HAP-1 (cell line): Measurements from ENCODE around the gene SLCO4C1.

Experiments used
- DNase-seq, 2 experiments: peaks; one replicate each; pipeline ENCODE4 v3.0.0-alpha.2; 2016 to 2020; ENCODE audit warnings: low spot score in 2 of 2
- H3K27me3 ChIP-seq: fragments of 250-450 bp; sonication (Bioruptor Pico); 2 replicates; pipeline ENCODE4 v1.5.1; 2020; ENCODE audit warnings: low read depth, mild to moderate bottlenecking, moderate library complexity
- H3K36me3 ChIP-seq: fragments of 250-450 bp; sonication (Bioruptor Pico); replicated peaks from 2 replicates; pipeline ENCODE4 v1.5.1; 2020; ENCODE audit warnings: mild to moderate bottlenecking
- H3K4me1 ChIP-seq: fragments of 250-450 bp; sonication (Bioruptor Pico); 2 replicates; pipeline ENCODE4 v1.5.1; 2020; ENCODE audit warnings: mild to moderate bottlenecking
- H3K4me3 ChIP-seq: fragments of 250-450 bp; sonication (Bioruptor Pico); 2 replicates; pipeline ENCODE4 v1.5.1; 2020; ENCODE audit warnings: mild to moderate bottlenecking, moderate library complexity
- H3K9me3 ChIP-seq: fragments of 250-450 bp; sonication (Bioruptor Pico); 2 replicates; pipeline ENCODE4 v1.5.1; 2020; ENCODE audit warnings: mild to moderate bottlenecking, moderate library complexity
- in situ Hi-C: fragments of 300-500 bp; cut with MboI; formaldehyde crosslinking; loops from 3 replicates; pipeline ENCODE4 v1.14.3; 2020; ENCODE audit warnings: low sequenced_read_pairs, inconsistent platforms, mixed read lengths

Gene SLCO4C1

DNA sequence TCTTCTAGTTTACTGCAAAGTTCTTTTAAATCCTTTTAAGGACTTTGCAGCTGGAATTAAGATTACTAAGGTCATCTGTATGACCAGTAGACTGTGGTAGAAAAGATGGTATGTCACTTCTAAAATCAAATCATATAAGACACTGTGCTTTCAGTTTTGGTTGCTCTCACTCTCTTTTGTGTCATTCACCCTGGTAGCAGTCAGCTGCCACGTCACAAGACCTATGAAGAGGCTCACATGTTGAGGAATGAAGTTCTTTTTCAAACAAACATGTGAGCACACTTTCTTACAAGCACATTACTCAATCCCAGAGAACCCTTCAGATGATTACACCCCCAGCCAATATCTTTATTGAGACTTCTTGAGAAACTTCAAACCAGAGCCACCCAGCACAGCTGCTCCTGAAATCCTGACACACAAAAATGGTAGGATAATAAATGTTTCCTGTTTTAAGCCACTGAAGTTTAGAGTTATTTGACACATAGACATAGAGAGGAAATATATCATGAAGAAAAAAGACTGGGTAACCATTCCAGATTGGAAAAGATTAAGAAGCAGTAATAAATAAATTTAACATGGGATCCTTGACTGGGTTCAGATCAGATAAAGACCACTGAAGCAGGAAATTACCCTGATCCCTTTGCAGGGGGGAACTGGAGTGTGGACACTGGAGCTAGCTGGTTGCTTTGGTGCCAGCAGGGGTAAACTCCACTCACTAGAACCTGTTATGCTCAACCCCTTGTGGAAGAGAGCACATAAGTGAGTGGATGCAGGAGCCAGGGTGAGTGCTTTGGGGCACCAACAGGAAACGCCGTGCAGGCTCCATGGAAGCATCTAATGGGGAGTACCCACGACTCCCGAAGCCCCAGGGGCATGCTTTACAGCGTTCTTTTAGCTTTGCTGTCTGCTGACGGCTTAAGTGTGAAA lies 64.1 kb downstream of the SLCO4C1 start:
- no peaks in the 10 kb centered on the region for H3K36me3 ChIP-seq
- H3K4me1 ChIP-seq: no peaks in the 10 kb centered on the region
- in situ Hi-C loops: no loop called here
- no peaks in the 10 kb centered on the region for H3K27me3 ChIP-seq
- no peak for DNase-seq
- H3K9me3 ChIP-seq: no peaks in the 10 kb centered on the region
- no peak overlapping the region for H3K4me3 ChIP-seq

DNA sequence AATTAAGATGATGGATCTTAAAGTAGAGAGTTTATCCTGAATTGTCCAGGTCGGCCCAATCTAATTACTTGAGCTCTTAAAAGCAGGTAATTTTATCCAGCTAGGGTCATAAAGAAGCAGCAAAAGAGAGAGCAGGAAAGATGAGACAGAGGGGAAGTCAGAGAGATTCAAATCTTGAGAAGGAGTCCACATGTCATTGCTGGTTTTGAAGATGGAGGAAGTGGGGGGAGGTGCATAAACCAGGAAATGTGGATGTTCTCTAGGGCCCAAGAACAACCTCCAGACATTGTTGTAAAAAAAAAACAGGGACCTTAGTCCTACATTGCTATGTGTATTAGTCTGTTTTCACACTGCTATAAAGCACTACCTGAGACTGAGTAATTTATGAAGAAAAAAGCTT lies 66.4 kb downstream of the SLCO4C1 start:
- H3K9me3 ChIP-seq: no peaks in the 10 kb centered on the region
- DNase-seq: no peak
- no peak overlapping the region for H3K4me3 ChIP-seq
- no peaks in the 10 kb centered on the region for H3K4me1 ChIP-seq
- no peaks in the 10 kb centered on the region for H3K27me3 ChIP-seq
- in situ Hi-C loops: no loop called here
- H3K36me3 ChIP-seq: no peaks in the 10 kb centered on the region

DNA sequence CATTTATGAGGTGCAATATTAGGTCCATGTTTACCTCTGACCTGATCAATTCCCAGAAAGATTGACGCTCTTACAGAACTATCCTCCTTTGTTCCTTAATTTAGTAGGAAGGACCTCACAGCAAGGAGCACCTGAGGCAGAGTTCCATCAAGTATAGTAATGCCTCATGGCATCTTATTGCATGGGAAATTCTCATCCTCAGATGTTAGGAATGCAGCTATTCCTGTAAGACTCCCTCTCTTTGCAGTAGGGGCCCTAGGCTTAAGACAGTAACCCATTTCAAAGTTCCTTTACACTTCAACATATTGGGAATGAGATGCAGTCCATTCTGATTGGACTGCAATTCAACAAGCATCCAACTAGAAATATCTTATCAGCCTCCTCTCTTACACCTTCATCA lies 69.8 kb downstream of the SLCO4C1 start:
- Histone ChIP-seq H3K9me3 (no peaks in the 10 kb centered on the region), H3K36me3 (no peaks in the 10 kb centered on the region), H3K27me3 (no peaks in the 10 kb centered on the region), H3K4me1 (no peaks in the 10 kb centered on the region), H3K4me3 (no peak overlapping the region)
- no peak for DNase-seq
- in situ Hi-C loops: no loop called here

DNA sequence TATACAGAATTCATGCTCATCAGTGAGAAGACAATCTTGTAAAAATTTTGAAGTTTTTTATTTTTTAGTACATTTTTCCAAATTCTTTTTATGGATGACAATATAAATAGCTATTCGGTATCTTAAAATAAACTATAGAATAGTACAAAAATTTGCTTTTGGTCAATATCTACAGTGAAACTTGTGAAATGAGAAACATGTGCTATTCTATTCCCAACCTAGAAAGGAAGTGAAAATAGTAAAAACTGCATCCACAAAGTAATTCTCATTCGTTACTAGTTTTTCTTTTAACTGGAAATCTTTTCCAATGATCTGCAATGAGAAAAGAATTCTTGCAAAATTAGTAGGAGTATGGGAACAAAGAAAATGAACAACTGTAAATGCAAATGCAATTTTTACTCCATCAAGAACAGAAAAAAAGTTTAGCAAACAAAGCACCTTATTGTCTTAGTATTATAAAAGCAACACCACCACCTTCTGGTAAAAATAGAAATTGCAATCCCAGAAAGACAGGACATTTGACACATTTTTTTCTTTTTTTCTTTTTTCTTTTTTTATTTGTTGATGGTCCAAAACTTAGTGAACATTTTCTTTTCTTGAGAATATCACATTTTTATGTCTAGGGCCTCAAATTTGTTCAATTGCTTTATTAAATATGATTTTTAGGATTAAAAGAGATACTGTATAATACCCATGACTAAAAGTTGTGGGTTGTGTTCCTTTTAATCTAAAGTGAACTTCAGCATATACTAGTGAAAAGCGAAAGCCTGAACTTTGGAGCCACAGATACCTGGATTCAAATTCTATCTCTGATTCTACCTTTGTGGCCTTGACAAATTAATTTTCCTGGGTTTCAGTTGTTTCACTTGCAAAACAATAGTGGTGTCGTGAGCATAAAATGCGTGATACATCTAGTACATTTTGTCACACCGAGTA lies 72.3 kb downstream of the SLCO4C1 start:
- in situ Hi-C loops: no loop called here
- Histone ChIP-seq H3K9me3 (no peaks in the 10 kb centered on the region), H3K4me1 (no peaks in the 10 kb centered on the region), H3K36me3 (no peaks in the 10 kb centered on the region), H3K4me3 (no peak overlapping the region), H3K27me3 (no peaks in the 10 kb centered on the region)
- peak in 1 of 2 experiments; percentile 41 for DNase-seq

GRCh38 chr5:102222772-102223171 lies 73.3 kb downstream of the SLCO4C1 start:
- Histone ChIP-seq H3K27me3 (0 out of 2 replicates have a peak, but pooled peaks cover 4% of the 10 kb centered on the region), H3K4me1 (no peaks in the 10 kb centered on the region), H3K36me3 (no peaks in the 10 kb centered on the region), H3K4me3 (no peak overlapping the region), H3K9me3 (no peaks in the 10 kb centered on the region)
- in situ Hi-C loops: no loop called here
- DNase-seq: no peak

DNA sequence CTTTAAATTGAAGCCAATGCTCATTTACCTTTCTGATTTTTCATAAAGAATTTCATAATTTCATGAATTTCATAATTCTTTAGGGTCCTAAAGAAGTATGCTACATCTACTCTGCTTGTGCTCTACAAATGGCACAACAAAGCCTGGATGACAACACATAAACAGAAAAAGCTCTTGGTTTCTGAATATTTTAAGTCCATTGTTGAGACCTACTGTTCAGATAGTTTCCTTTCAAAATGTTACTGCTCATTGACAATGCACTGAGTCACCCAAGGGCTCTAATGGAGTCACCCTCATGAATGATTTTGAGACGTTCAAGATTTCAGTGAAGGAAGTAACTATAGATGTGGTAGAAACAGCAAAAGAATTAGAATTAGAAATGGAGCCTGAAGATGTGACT lies 74.1 kb downstream of the SLCO4C1 start:
- H3K4me1 ChIP-seq: no peaks in the 10 kb centered on the region
- 0 out of 2 replicates have a peak, but pooled peaks cover 5% of the 10 kb centered on the region for H3K27me3 ChIP-seq
- no peak overlapping the region for H3K4me3 ChIP-seq
- DNase-seq: no peak
- H3K9me3 ChIP-seq: no peaks in the 10 kb centered on the region
- in situ Hi-C loops: no loop called here
- no peaks in the 10 kb centered on the region for H3K36me3 ChIP-seq

- Histone ChIP-seq H3K4me3 (no peak overlapping the region), H3K36me3 (no peaks in the 10 kb centered on the region), H3K4me1 (0 out of 2 replicates have a peak, but pooled peaks cover 2% of the 10 kb centered on the region), H3K27me3 (0 out of 2 replicates have a peak, but pooled peaks cover 5% of the 10 kb centered on the region), H3K9me3 (no peaks in the 10 kb centered on the region)
- no peak for DNase-seq
- in situ Hi-C loops: no loop called here
These were observed 77.9 kb downstream of the SLCO4C1 start for GRCh38 chr5:102218159-102218558.

DNA sequence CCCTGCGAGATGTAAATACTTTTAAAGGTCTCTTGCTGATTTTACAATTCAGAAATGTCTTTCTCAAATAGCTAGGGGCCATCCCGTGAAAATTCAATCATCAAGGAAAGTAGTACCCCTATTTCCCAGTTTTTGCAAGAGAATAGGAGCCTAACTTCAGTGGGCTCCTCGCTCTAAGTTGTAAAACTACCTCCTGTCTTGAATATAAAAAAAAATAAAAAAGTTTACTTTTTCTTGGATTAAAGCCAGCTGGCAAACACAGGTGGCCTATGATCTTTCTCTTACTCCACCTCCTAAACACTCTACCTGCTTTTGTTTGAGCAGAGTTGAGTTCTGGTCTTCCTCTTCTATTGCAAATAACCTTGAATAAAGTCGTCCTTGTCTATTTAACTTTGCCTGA lies 79.4 kb downstream of the SLCO4C1 start:
- H3K9me3 ChIP-seq: no peaks in the 10 kb centered on the region
- DNase-seq: no peak
- 0 out of 2 replicates have a peak, but pooled peaks cover 2% of the 10 kb centered on the region for H3K4me1 ChIP-seq
- no peaks in the 10 kb centered on the region for H3K36me3 ChIP-seq
- in situ Hi-C loops: no loop called here
- no peak overlapping the region for H3K4me3 ChIP-seq
- H3K27me3 ChIP-seq: 0 out of 2 replicates have a peak, but pooled peaks cover 5% of the 10 kb centered on the region

- no peak for DNase-seq
- H3K36me3 ChIP-seq: no peaks in the 10 kb centered on the region
- H3K9me3 ChIP-seq: no peaks in the 10 kb centered on the region
- H3K27me3 ChIP-seq: no peaks in the 10 kb centered on the region
- H3K4me3 ChIP-seq: no peak overlapping the region
- in situ Hi-C loops: no loop called here
- 0 out of 2 replicates have a peak, but pooled peaks cover 1% of the 10 kb centered on the region for H3K4me1 ChIP-seq
These were observed 84.9 kb downstream of the SLCO4C1 start for GRCh38 chr5:102211165-102211564.

GRCh38 chr5:102200861-102201260 lies 95.2 kb downstream of the SLCO4C1 start:
- H3K4me3 ChIP-seq: no peak overlapping the region
- H3K36me3 ChIP-seq: no peaks in the 10 kb centered on the region
- no peaks in the 10 kb centered on the region for H3K4me1 ChIP-seq
- no peaks in the 10 kb centered on the region for H3K9me3 ChIP-seq
- H3K27me3 ChIP-seq: no peaks in the 10 kb centered on the region
- no peak for DNase-seq
- in situ Hi-C loops: no loop called here

DNA sequence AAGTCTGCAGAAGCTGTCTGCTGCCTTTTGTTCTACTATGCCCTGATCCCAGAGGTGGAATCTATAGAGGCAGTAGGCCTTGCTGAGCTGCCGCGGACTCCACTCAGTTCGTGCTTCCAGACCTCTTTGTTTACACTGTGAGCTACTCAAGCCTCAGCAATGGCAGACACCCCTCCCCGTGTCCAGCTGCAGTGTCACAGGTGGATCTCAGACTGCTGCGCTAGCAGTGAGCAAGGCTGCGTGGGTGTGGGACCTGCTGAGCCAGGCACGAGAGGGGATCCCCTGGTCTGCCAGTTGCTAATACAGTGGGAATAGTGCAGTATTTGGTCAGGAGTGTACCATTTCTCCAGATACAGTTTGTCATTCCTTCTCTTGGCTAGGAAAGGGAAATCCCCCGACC lies 99.6 kb downstream of the SLCO4C1 start:
- in situ Hi-C loops: no loop called here

More for the DNA sequence above, 99.6 kb downstream of the SLCO4C1 start:
- no peaks in the 10 kb centered on the region for H3K9me3 ChIP-seq
- no peaks in the 10 kb centered on the region for H3K27me3 ChIP-seq
- no peaks in the 10 kb centered on the region for H3K36me3 ChIP-seq
- DNase-seq: no peak
- H3K4me1 ChIP-seq: no peaks in the 10 kb centered on the region
- H3K4me3 ChIP-seq: no peak overlapping the region
